Trophoblast cell (in vitro differentiated cells and primary cell): ENCODE results near the gene ADARB1.

Experiments
- DNase-seq, 2 donors: peaks; one replicate each; pipeline ENCODE4 v3.0.0-alpha.2; 2016
- H2AFZ ChIP-seq: 2 replicates; pipeline ENCODE4 v1.6.1; 2013; ENCODE audit warnings: low read length, moderate library complexity, mild to moderate bottlenecking; ENCODE audit not compliant: insufficient read depth, poor library complexity
- H2AK5ac ChIP-seq: 2 replicates; pipeline ENCODE4 v1.6.1; 2013; ENCODE audit warnings: mild to moderate bottlenecking, low read length
- H2BK120ac ChIP-seq: 2 replicates; pipeline ENCODE4 v1.6.1; 2013; ENCODE audit warnings: low read length, mild to moderate bottlenecking, moderate library complexity; ENCODE audit not compliant: insufficient read depth, poor library complexity
- H2BK12ac ChIP-seq: 2 replicates; pipeline ENCODE4 v1.6.1; 2013; ENCODE audit warnings: mild to moderate bottlenecking, low read length, moderate library complexity
- H2BK5ac ChIP-seq: 2 replicates; pipeline ENCODE4 v1.6.1; 2013; ENCODE audit warnings: low read length, low read depth, moderate library complexity, mild to moderate bottlenecking; ENCODE audit not compliant: poor library complexity
- H3K14ac ChIP-seq: 2 replicates; pipeline ENCODE4 v1.6.1; 2013; ENCODE audit warnings: mild to moderate bottlenecking, low read length
- H3K18ac ChIP-seq: 2 replicates; pipeline ENCODE4 v1.6.1; 2013; ENCODE audit warnings: mild to moderate bottlenecking, low read length
- H3K23ac ChIP-seq: 2 replicates; pipeline ENCODE4 v1.6.1; 2013; ENCODE audit warnings: low read length
- H3K27ac ChIP-seq: 2 replicates; pipeline ENCODE4 v1.5.1; 2013; ENCODE audit warnings: low read depth, mild to moderate bottlenecking, inconsistent platforms, low read length, moderate library complexity
- H3K27me3 ChIP-seq: 2 replicates; pipeline ENCODE4 v1.6.1; 2013; ENCODE audit warnings: inconsistent platforms, mild to moderate bottlenecking, low read length, moderate library complexity; ENCODE audit not compliant: insufficient read depth
- H3K36me3 ChIP-seq, 2 experiments: 1 replicate in 1 of 2; 2 replicates in 1 of 2; pipeline ENCODE4 v1.6.1; 2013; ENCODE audit warnings: low read length in 2 of 2, mild to moderate bottlenecking in 2 of 2, moderate library complexity in 1 of 2; ENCODE audit not compliant: insufficient read depth in 2 of 2, control insufficient read depth in 1 of 2
- H3K4ac ChIP-seq: 2 replicates; pipeline ENCODE4 v1.6.1; 2013; ENCODE audit warnings: low read depth, mild to moderate bottlenecking, low read length, moderate library complexity
- H3K4me1 ChIP-seq, 2 experiments: 1 replicate in 1 of 2; 2 replicates in 1 of 2; pipeline ENCODE4 v1.6.1; 2013; ENCODE audit warnings: low read length in 2 of 2, mild to moderate bottlenecking in 2 of 2, moderate library complexity in 1 of 2; ENCODE audit not compliant: insufficient read depth in 2 of 2, control insufficient read depth in 1 of 2
- H3K4me2 ChIP-seq: 2 replicates; pipeline ENCODE4 v1.6.1; 2013; ENCODE audit warnings: inconsistent platforms, mild to moderate bottlenecking, low read length, moderate library complexity
- H3K4me3 ChIP-seq: 2 replicates; pipeline ENCODE4 v1.5.1; 2013; ENCODE audit warnings: mild to moderate bottlenecking, low read depth, low read length, inconsistent platforms
- H3K79me1 ChIP-seq: one replicate; pipeline ENCODE4 v1.6.1; 2013; ENCODE audit warnings: low read length
- H3K79me2 ChIP-seq: 2 replicates; pipeline ENCODE4 v1.6.1; 2013; ENCODE audit warnings: low read length, mild to moderate bottlenecking; ENCODE audit not compliant: control insufficient read depth, insufficient read depth, poor library complexity
- H3K9ac ChIP-seq: 2 replicates; pipeline ENCODE4 v1.6.1; 2013; ENCODE audit warnings: mild to moderate bottlenecking, low read length
- H3K9me3 ChIP-seq: 2 replicates; pipeline ENCODE4 v1.6.1; 2013; ENCODE audit warnings: low read depth, mild to moderate bottlenecking, control low read depth, inconsistent platforms, low read length; ENCODE audit not compliant: insufficient read depth
- H4K12ac ChIP-seq: 2 replicates; pipeline ENCODE4 v1.6.1; 2013; ENCODE audit warnings: low read depth, mild to moderate bottlenecking, low read length, moderate library complexity
- H4K8ac ChIP-seq: 2 replicates; pipeline ENCODE4 v1.6.1; 2013; ENCODE audit warnings: low read depth, mild to moderate bottlenecking, low read length, moderate library complexity
- H4K91ac ChIP-seq: one replicate; pipeline ENCODE4 v1.6.1; 2013; ENCODE audit warnings: low read depth, mild to moderate bottlenecking, low read length, moderate library complexity
- WGBS: extraction: QIAGEN DNeasy Blood & Tissue Kit; methylation state at CpG from one replicate; pipeline ENCODE4 v1.1.7; 2013; ENCODE audit warnings: missing lambda C conversion rate; ENCODE audit not compliant: insufficient read length, insufficient coverage; ENCODE audit errors: extremely low coverage; 5-methylcytosine and 5-hydroxymethylcytosine counted together

Gene ADARB1

DNA sequence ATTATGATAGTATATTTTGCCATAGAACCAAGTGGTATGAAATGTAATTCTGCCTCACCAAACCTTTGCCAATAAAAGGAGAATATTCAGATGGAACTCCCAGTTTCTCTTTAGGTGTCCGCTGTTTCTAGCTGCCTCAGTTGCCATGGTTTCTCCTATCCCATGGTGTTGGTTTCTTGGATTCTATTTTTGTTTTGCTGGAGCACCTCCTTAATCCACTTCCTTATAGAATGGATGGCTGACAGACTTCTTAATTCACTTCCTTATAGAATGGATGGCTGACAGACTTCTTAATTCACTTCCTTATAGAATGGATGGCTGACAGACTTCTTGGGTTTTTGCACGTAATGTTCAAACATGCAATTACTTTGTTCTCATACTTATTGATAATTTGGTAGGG is 43.7 kb downstream of the ADARB1 start:
- H2AFZ ChIP-seq: no peak overlapping the region
- H3K36me3 ChIP-seq: peaks cover 0 to 2% of the 10 kb centered on the region in 2 experiments
- H3K23ac ChIP-seq: no peak overlapping the region
- DNase-seq: no peak
- H2BK5ac ChIP-seq: no peak overlapping the region
- no peak overlapping the region for H3K4ac ChIP-seq
- H3K9me3 ChIP-seq: no peaks in the 10 kb centered on the region
- no peaks in the 10 kb centered on the region for H3K27me3 ChIP-seq
- no peak overlapping the region for H3K9ac ChIP-seq
- H4K12ac ChIP-seq: no peak overlapping the region
- no peak overlapping the region for H4K91ac ChIP-seq
- no peak overlapping the region for H2BK12ac ChIP-seq
- no peak overlapping the region for H2BK120ac ChIP-seq
- H3K4me3 ChIP-seq: no peak overlapping the region
- no peak overlapping the region for H3K14ac ChIP-seq
- H2AK5ac ChIP-seq: no peak overlapping the region
- no peak overlapping the region for H3K4me2 ChIP-seq
- no peak overlapping the region for H3K18ac ChIP-seq
- H3K79me1 ChIP-seq: no peaks in the 10 kb centered on the region
- H3K27ac ChIP-seq: no peak overlapping the region
- H4K8ac ChIP-seq: no peak overlapping the region
- WGBS: no CpG with 5 or more reads among the region's 2 CpGs
- H3K79me2 ChIP-seq: no peaks in the 10 kb centered on the region
- H3K4me1 ChIP-seq: peaks cover 0 to 4% of the 10 kb centered on the region in 2 experiments

- Histone ChIP-seq H3K4ac (no peak overlapping the region), H3K14ac (no peak overlapping the region), H3K9me3 (no peaks in the 10 kb centered on the region), H2BK12ac (no peak overlapping the region), H4K8ac (no peak overlapping the region), H3K79me1 (no peaks in the 10 kb centered on the region), H3K4me2 (no peak overlapping the region), H2BK120ac (no peak overlapping the region), H3K9ac (no peak overlapping the region), H3K36me3 (peaks cover 0 to 2% of the 10 kb centered on the region in 2 experiments), H3K4me1 (peaks cover 0 to 4% of the 10 kb centered on the region in 2 experiments), H3K4me3 (no peak overlapping the region), H3K27me3 (no peaks in the 10 kb centered on the region), H3K79me2 (no peaks in the 10 kb centered on the region), H4K12ac (no peak overlapping the region), H2AFZ (no peak overlapping the region), H3K18ac (no peak overlapping the region), H3K23ac (no peak overlapping the region), H2AK5ac (no peak overlapping the region), H4K91ac (no peak overlapping the region), H3K27ac (no peak overlapping the region), H2BK5ac (no peak overlapping the region)
- DNase-seq: no peak
- no CpG with 5 or more reads among the region's 7 CpGs for WGBS
These were observed 45.4 kb downstream of the ADARB1 start for GRCh38 chr21:45119812-45120211.

DNA sequence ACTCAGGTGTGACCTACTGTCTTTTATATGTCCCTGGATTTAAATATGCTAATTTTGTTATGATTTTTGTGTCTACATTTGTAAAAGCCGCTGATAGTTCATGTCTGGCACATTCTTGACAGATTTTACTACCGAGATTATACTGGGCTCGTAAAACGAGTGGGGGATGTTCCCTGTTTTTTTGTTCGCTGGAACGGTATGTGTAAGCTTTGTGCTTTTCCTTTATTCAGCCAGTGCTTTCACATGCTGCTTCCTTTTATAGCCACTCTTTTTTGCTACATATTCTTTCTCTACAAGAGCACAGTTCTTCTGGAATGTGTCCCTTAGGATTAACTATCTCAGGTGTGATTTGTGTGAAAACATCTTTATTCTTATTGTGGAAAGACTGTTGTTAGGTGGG is 46.6 kb downstream of the ADARB1 start:
- WGBS: no CpG with 5 or more reads among the region's 6 CpGs
- no peaks in the 10 kb centered on the region for H3K27me3 ChIP-seq
- no peak overlapping the region for H2AFZ ChIP-seq
- no peak overlapping the region for H2AK5ac ChIP-seq
- peaks cover 0 to 2% of the 10 kb centered on the region in 2 experiments for H3K4me1 ChIP-seq
- no peaks in the 10 kb centered on the region for H3K79me2 ChIP-seq
- H3K9ac ChIP-seq: no peak overlapping the region
- no peaks in the 10 kb centered on the region for H3K9me3 ChIP-seq
- H3K79me1 ChIP-seq: no peaks in the 10 kb centered on the region
- H3K14ac ChIP-seq: no peak overlapping the region
- no peak overlapping the region for H3K27ac ChIP-seq
- no peak overlapping the region for H3K4me2 ChIP-seq
- no peak overlapping the region for H4K91ac ChIP-seq
- no peak for DNase-seq
- H4K12ac ChIP-seq: no peak overlapping the region
- H2BK12ac ChIP-seq: no peak overlapping the region
- H2BK120ac ChIP-seq: no peak overlapping the region
- H2BK5ac ChIP-seq: no peak overlapping the region
- H3K23ac ChIP-seq: no peak overlapping the region
- H4K8ac ChIP-seq: no peak overlapping the region
- peaks cover 0 to 4% of the 10 kb centered on the region in 2 experiments for H3K36me3 ChIP-seq
- H3K4ac ChIP-seq: no peak overlapping the region
- H3K4me3 ChIP-seq: no peak overlapping the region
- H3K18ac ChIP-seq: no peak overlapping the region

GRCh38 chr21:45122030-45122429 is 47.6 kb downstream of the ADARB1 start:
- H3K27me3 ChIP-seq: no peaks in the 10 kb centered on the region
- no peaks in the 10 kb centered on the region for H3K79me2 ChIP-seq
- no peak overlapping the region for H4K91ac ChIP-seq
- H2BK5ac ChIP-seq: no peak overlapping the region
- H2BK12ac ChIP-seq: no peak overlapping the region
- DNase-seq: no peak
- H3K4ac ChIP-seq: no peak overlapping the region
- H3K18ac ChIP-seq: no peak overlapping the region
- H3K23ac ChIP-seq: no peak overlapping the region
- H3K4me3 ChIP-seq: no peak overlapping the region
- H3K79me1 ChIP-seq: no peaks in the 10 kb centered on the region
- H4K8ac ChIP-seq: no peak overlapping the region
- H2AK5ac ChIP-seq: no peak overlapping the region
- no peak overlapping the region for H2AFZ ChIP-seq
- no peak overlapping the region for H3K4me2 ChIP-seq
- H3K4me1 ChIP-seq: no peaks in the 10 kb centered on the region
- H4K12ac ChIP-seq: no peak overlapping the region
- no peak overlapping the region for H3K27ac ChIP-seq
- H3K9ac ChIP-seq: no peak overlapping the region
- no peak overlapping the region for H2BK120ac ChIP-seq
- peaks cover 2% of the 10 kb centered on the region for H3K9me3 ChIP-seq
- peaks cover 1 to 6% of the 10 kb centered on the region in 2 experiments for H3K36me3 ChIP-seq
- no peak overlapping the region for H3K14ac ChIP-seq
- no CpG with 5 or more reads among the region's 6 CpGs for WGBS
